H1 (cell line): Measurements from ENCODE around the gene WWP2. TPM values are rescaled to one million over a fixed set of nuclear protein-coding genes. Genes with fewer than 3 reads are reported as not detected.

ENCODE experiments used
- CTCF ChIA-PET: fragments of 300-600 bp; sonication (Branson Sonifier 250); formaldehyde crosslinking; loops from one replicate; lab custom pipeline; 2021; ENCODE audit not compliant: partially characterized antibody; lab: Charles Lee
- POLR2A ChIA-PET: fragments of 300-600 bp; sonication (Branson Sonifier 250); formaldehyde crosslinking; loops from one replicate; lab custom pipeline; 2021; ENCODE audit warnings: inconsistent platforms; ENCODE audit not compliant: partially characterized antibody; lab: Charles Lee
- DNase-seq, 2 experiments: peaks; one replicate each; pipeline versions ENCODE4 v3.0.0 to v3.0.0-alpha.2; 2010 to 2022; ENCODE audit warnings: low spot score in 2 of 2, low read depth in 1 of 2, mixed read lengths in 1 of 2
- FAIRE-seq: peaks from 2 replicates; lab custom pipeline; 2011; peaks lifted over from hg19 to GRCh38; lab: Jason Lieb, UNC
- H2AFZ ChIP-seq: 2 replicates; pipeline ENCODE4 v1.8.1; 2012; ENCODE audit warnings: low read length, inconsistent platforms
- H2AK5ac ChIP-seq: 2 replicates; pipeline ENCODE4 v1.6.1; 2013; ENCODE audit warnings: low read depth, low read length
- H2BK120ac ChIP-seq: replicated peaks from 2 replicates; pipeline ENCODE3; 2013; ENCODE audit warnings: low read depth, low read length, inconsistent platforms
- H2BK12ac ChIP-seq: 2 replicates; pipeline ENCODE4 v1.6.1; 2013; ENCODE audit warnings: low read depth, low read length
- H2BK15ac ChIP-seq: 2 replicates; pipeline ENCODE4 v1.6.1; 2013; ENCODE audit warnings: low read length
- H2BK20ac ChIP-seq: 2 replicates; pipeline ENCODE4 v1.6.1; 2013; ENCODE audit warnings: low read length
- H2BK5ac ChIP-seq: 2 replicates; pipeline ENCODE4 v1.6.1; 2013; ENCODE audit warnings: low read depth, low read length
- H3K14ac ChIP-seq: 2 replicates; pipeline ENCODE4 v1.6.1; 2013; ENCODE audit warnings: inconsistent platforms; ENCODE audit not compliant: insufficient read length
- H3K18ac ChIP-seq: 2 replicates; pipeline ENCODE4 v1.6.1; 2013; ENCODE audit warnings: low read length; ENCODE audit errors: extremely low read depth
- H3K23ac ChIP-seq: 2 replicates; pipeline ENCODE4 v1.6.1; 2013; ENCODE audit warnings: inconsistent platforms; ENCODE audit not compliant: insufficient read length
- H3K23me2 ChIP-seq: 2 replicates; pipeline ENCODE4 v1.6.1; 2013; ENCODE audit warnings: low read depth, low read length
- H3K27ac ChIP-seq: 2 replicates; pipeline ENCODE4 v1.6.1; 2011; ENCODE audit warnings: low read depth, low read length, inconsistent platforms
- H3K27me3 ChIP-seq, 4 experiments: replicated peaks in 1 of 4; 1 replicate in 1 of 4; 2 replicates in 3 of 4; pipeline versions ENCODE4 v1.6.1 to v1.8.1; 2011 to 2013; ENCODE audit warnings: low read length in 3 of 4, mild to moderate bottlenecking in 3 of 4, inconsistent platforms in 2 of 4, mixed read lengths in 2 of 4, moderate library complexity in 1 of 4; ENCODE audit not compliant: control insufficient read depth in 3 of 4, insufficient read depth in 3 of 4; ENCODE audit errors: extremely low read depth in 1 of 4
- H3K36me3 ChIP-seq, 4 experiments: 2 replicates each; pipeline versions ENCODE4 v1.6.1 to v1.8.1; 2011 to 2013; ENCODE audit warnings: mild to moderate bottlenecking in 4 of 4, low read length in 3 of 4, moderate library complexity in 2 of 4, control low read depth in 1 of 4, inconsistent platforms in 1 of 4; ENCODE audit not compliant: insufficient read depth in 4 of 4, control insufficient read depth in 2 of 4
- H3K4ac ChIP-seq: replicated peaks from 2 replicates; pipeline ENCODE3; 2013; ENCODE audit warnings: low read length, low read depth, mixed read lengths, inconsistent platforms; ENCODE audit not compliant: insufficient read length
- H3K4me1 ChIP-seq, 4 experiments: replicated peaks in 1 of 4; 1 replicate in 1 of 4; 2 replicates in 3 of 4; pipeline versions ENCODE4 v1.6.1 to v1.8.1; 2011 to 2013; ENCODE audit warnings: low read length in 3 of 4, inconsistent platforms in 2 of 4, mixed read lengths in 1 of 4; ENCODE audit not compliant: insufficient read depth in 4 of 4, control insufficient read depth in 3 of 4
- H3K4me2 ChIP-seq, 2 experiments: 2 replicates each; pipeline versions ENCODE4 v1.6.1 to v1.8.1; 2011 to 2013; ENCODE audit warnings: low read depth in 2 of 2, low read length in 2 of 2, control low read depth in 1 of 2, inconsistent platforms in 1 of 2, mild to moderate bottlenecking in 1 of 2; ENCODE audit not compliant: insufficient read depth in 1 of 2
- H3K4me3 ChIP-seq, 4 experiments: fragments of 200-600, 300-600 bp in 1 of 4; sonication (generic), shearing (Covaris generic), sonication (Bioruptor Twin) in 1 of 4; 2 replicates each; pipeline versions ENCODE4 v1.5.1 to v1.8.1; 2011 to 2016; ENCODE audit warnings: low read length in 4 of 4, low read depth in 3 of 4, control low read depth in 2 of 4, inconsistent platforms in 2 of 4, mild to moderate bottlenecking in 2 of 4, mixed read lengths in 1 of 4, moderate library complexity in 1 of 4; ENCODE audit not compliant: insufficient read depth in 2 of 4; ENCODE audit errors: extremely low read depth in 1 of 4
- H3K56ac ChIP-seq: replicated peaks from 2 replicates; pipeline ENCODE3; 2013; ENCODE audit warnings: low read depth, mild to moderate bottlenecking, mixed read lengths, low read length, inconsistent platforms; ENCODE audit not compliant: insufficient read length
- H3K79me1 ChIP-seq: 2 replicates; pipeline ENCODE4 v1.6.1; 2013; ENCODE audit warnings: low read depth, low read length, control low read depth
- H3K79me2 ChIP-seq, 2 experiments: 2 replicates each; pipeline versions ENCODE4 v1.6.1 to v1.8.1; 2012 to 2013; ENCODE audit warnings: low read length in 2 of 2, mild to moderate bottlenecking in 2 of 2, inconsistent platforms in 1 of 2; ENCODE audit not compliant: insufficient read depth in 2 of 2, control insufficient read depth in 1 of 2
- H3K9ac ChIP-seq, 4 experiments: replicated peaks in 1 of 4; 1 replicate in 1 of 4; 2 replicates in 3 of 4; pipeline versions ENCODE4 v1.6.1 to v1.8.1; 2011 to 2013; ENCODE audit warnings: low read depth in 3 of 4, low read length in 3 of 4, control low read depth in 2 of 4, mild to moderate bottlenecking in 2 of 4, moderate library complexity in 2 of 4, inconsistent platforms in 1 of 4; ENCODE audit errors: extremely low read depth in 1 of 4
- H3K9me3 ChIP-seq, 2 experiments: 2 replicates each; pipeline versions ENCODE4 v1.6.1 to v1.8.1; 2012 to 2013; ENCODE audit warnings: mild to moderate bottlenecking in 2 of 2, moderate library complexity in 2 of 2, control low read depth in 1 of 2, inconsistent platforms in 1 of 2, low read depth in 1 of 2, low read length in 1 of 2, mixed read lengths in 1 of 2; ENCODE audit not compliant: insufficient read depth in 2 of 2
- H4K20me1 ChIP-seq, 2 experiments: replicated peaks in 1 of 2; 2 replicates each; pipeline versions ENCODE3 to v1.8.1; 2011 to 2013; ENCODE audit warnings: inconsistent platforms in 2 of 2, low read length in 2 of 2, mild to moderate bottlenecking in 1 of 2; ENCODE audit not compliant: insufficient read depth in 2 of 2, control insufficient read depth in 1 of 2
- H4K5ac ChIP-seq: 2 replicates; pipeline ENCODE4 v1.6.1; 2013; ENCODE audit warnings: low read length, low read depth, mixed read lengths, inconsistent platforms; ENCODE audit not compliant: insufficient read length
- H4K8ac ChIP-seq: 2 replicates; pipeline ENCODE4 v1.8.0; 2013; ENCODE audit warnings: mild to moderate bottlenecking, moderate library complexity, low read length, inconsistent platforms; ENCODE audit not compliant: insufficient read depth; ENCODE audit errors: extremely low read depth
- H4K91ac ChIP-seq: replicated peaks from 2 replicates; pipeline ENCODE3; 2013; ENCODE audit warnings: low read length, mixed read lengths, inconsistent platforms; ENCODE audit not compliant: insufficient read length
- GABPA ChIP-seq: IDR thresholded peaks from 2 replicates; pipeline ENCODE4 v1.6.1; 2011; ENCODE audit warnings: mild to moderate bottlenecking, low read length, moderate library complexity, borderline replicate concordance; ENCODE audit not compliant: insufficient read depth
- KDM5A ChIP-seq: fragments of 200-600 bp; IDR thresholded peaks from 2 replicates; pipeline ENCODE4 v1.7.1; 2012; ENCODE audit warnings: mild to moderate bottlenecking, low read length, inconsistent platforms, mixed read lengths
- POU5F1 ChIP-seq: IDR thresholded peaks from 2 replicates; pipeline ENCODE4 v1.6.1; 2011; ENCODE audit warnings: low read depth, mild to moderate bottlenecking, low read length, moderate library complexity
- SAP30 ChIP-seq: fragments of 300-600 bp; sonication (generic); IDR thresholded peaks from 2 replicates; pipeline ENCODE4 v1.7.1; 2012; ENCODE audit warnings: low read length, moderate library complexity, mild to moderate bottlenecking, inconsistent platforms; ENCODE audit not compliant: insufficient read depth, insufficient replicate concordance
- SIN3A ChIP-seq, 2 experiments: IDR thresholded peaks in 1 of 2; conservative IDR thresholded peaks in 1 of 2; 2 replicates each; pipeline ENCODE4 v1.6.1; 2011 to 2012; ENCODE audit warnings: low read length in 2 of 2, improper control_type of control experiment in 1 of 2, low read depth in 1 of 2, mild to moderate bottlenecking in 1 of 2
- SP2 ChIP-seq: IDR thresholded peaks from 2 replicates; pipeline ENCODE4 v1.6.1; 2012; ENCODE audit warnings: mild to moderate bottlenecking, low read length, inconsistent platforms
- YY1 ChIP-seq: IDR thresholded peaks from 2 replicates; pipeline ENCODE4 v1.6.1; 2011; ENCODE audit warnings: low read depth, mild to moderate bottlenecking, low read length
- WGBS, 2 experiments: shearing (Covaris generic) in 1 of 2; methylation state at CpG; one replicate each; pipeline versions ENCODE4 v1.1.6 to v1.1.7; 2013 to 2015; ENCODE audit warnings: low lambda C conversion rate in 2 of 2, mixed read lengths in 2 of 2, inconsistent platforms in 1 of 2, low coverage in 1 of 2, missing lambda C conversion rate in 1 of 2; ENCODE audit not compliant: insufficient replicate concordance in 2 of 2, insufficient coverage in 1 of 2, insufficient read length in 1 of 2; ENCODE audit errors: extremely low coverage in 1 of 2, missing lambda C conversion rate in 1 of 2; 5-methylcytosine and 5-hydroxymethylcytosine counted together
- polyA plus RNA-seq, 7 experiments: library from polyadenylated mRNA; depleted of rRNA in 3 of 7; stranded (reverse) in 5 of 7; unstranded in 2 of 7; fragments of >200 nt in 5 of 7; fragments of 200-250 nt in 2 of 7; gene quantifications; 1 replicate in 5 of 7; 2 replicates in 1 of 7; 4 replicates in 1 of 7; pipeline versions ENCODE4 v1.2.1 to v1.2.3, GENCODE V29; 2011 to 2013; ENCODE audit warnings: missing spikeins in 2 of 7, mixed read lengths in 2 of 7
- total RNA-seq: library from RNA; stranded (reverse); fragmentation: NEBNext Ultra II Directional; extraction: Animal tissue kit (Norgen Biotek cat#: 25700); gene quantifications from 2 replicates; pipeline ENCODE4 v1.2.1, GENCODE V29; 2021

Gene WWP2
- total and polyA plus RNA-seq, 2 of the 8 experiments (the other 6 are each of a cell fraction or from before 2014, with no cell fraction given) = 14.1 to 42.2 TPM

GRCh38 chr16:69888005-69888590 is 126.0 kb downstream of the WWP2 start:
- WGBS, 2 experiments = 91% methylated on average over 15 of the region's 15 CpGs; no CpG with 5 or more reads in 1 of the 2 experiments
- CTCF ChIA-PET = interaction anchor here (0.5 to 1.1 kb wide), 3 partner anchors 42 to 306 kb away, joined by 3 read pairs; no protein-coding TSS in a partner anchor
- H3K36me3 ChIP-seq = peaks cover 0 to 10% (median 0%) of the 10 kb centered on the region in 4 experiments; a peak in 3 of 8 replicates
- H3K4ac ChIP-seq = no peak overlapping the region
- no peak overlapping the region for H4K91ac ChIP-seq
- H2AK5ac ChIP-seq = no peak overlapping the region
- 0 out of 2 replicates have a peak, but pooled peaks cover 2% of the 10 kb centered on the region for H3K23me2 ChIP-seq
- H3K23ac ChIP-seq = no peak overlapping the region
- TF ChIP-seq GABPA = no peak
- no peak for TF ChIP-seq KDM5A
- TF ChIP-seq SP2 = no peak
- no peak for TF ChIP-seq POU5F1
- TF ChIP-seq SAP30 = no peak
- TF ChIP-seq YY1 = no peak
- TF ChIP-seq SIN3A (conservative IDR thresholded peaks at IDR 0.05 in 1 of 2, IDR thresholded peaks at IDR 0.05 in 1 of 2; ENCODE audit: low read depth in 1 of 2, low read length in 2 of 2) = no peak
- no peak overlapping the region for H2BK15ac ChIP-seq
- no peaks in the 10 kb centered on the region for H4K20me1 ChIP-seq
- peaks cover 0 to 3% (median 0%) of the 10 kb centered on the region in 4 experiments; a peak in 1 of 7 replicates for H3K4me1 ChIP-seq
- H3K56ac ChIP-seq = no peak overlapping the region
- H4K8ac ChIP-seq = no peak overlapping the region
- H3K79me1 ChIP-seq = no peaks in the 10 kb centered on the region
- no peaks in the 10 kb centered on the region for H3K27me3 ChIP-seq
- H3K4me2 ChIP-seq = no peak overlapping the region
- DNase-seq = no peak
- no peak overlapping the region for H4K5ac ChIP-seq
- no peak overlapping the region for H2BK120ac ChIP-seq
- H2BK20ac ChIP-seq = no peak overlapping the region
- FAIRE-seq = no peak
- no peak overlapping the region for H3K18ac ChIP-seq
- no peak overlapping the region for H3K14ac ChIP-seq
- no peak overlapping the region for H3K27ac ChIP-seq
- H3K4me3 ChIP-seq = no peak overlapping the region
- no peak overlapping the region for H2BK5ac ChIP-seq
- no peaks in the 10 kb centered on the region for H3K79me2 ChIP-seq
- H2BK12ac ChIP-seq = no peak overlapping the region
- POLR2A ChIA-PET = no interaction called here
- H3K9me3 ChIP-seq = no peaks in the 10 kb centered on the region
- H3K9ac ChIP-seq = no peak overlapping the region
- H2AFZ ChIP-seq = no peak overlapping the region
